ENCODE data around the gene HES3. TPM values are rescaled to one million over a fixed set of nuclear protein-coding genes. Genes with fewer than 3 reads are reported as not detected.

Gene HES3
- polyA plus RNA-seq, 1 experiment: not detected

- ChIA-PET CTCF (interaction anchor here (0.8 to 1.5 kb wide), 5 partner anchors 12 to 165 kb away, joined by 3 to 4 read pairs (median 3); partner anchors contain the start of gene GPR153), POLR2A (no interaction called here)
- DNase-seq (ENCODE audit: low read depth): no peak
- H3K4me3 ChIP-seq (ENCODE audit: low read depth, low read length): no peak overlapping the region
- H3K27me3 ChIP-seq (ENCODE audit: control insufficient read depth, insufficient read depth, low read length): no peaks in the 10 kb centered on the region
- TF ChIP-seq, protein P1, sequence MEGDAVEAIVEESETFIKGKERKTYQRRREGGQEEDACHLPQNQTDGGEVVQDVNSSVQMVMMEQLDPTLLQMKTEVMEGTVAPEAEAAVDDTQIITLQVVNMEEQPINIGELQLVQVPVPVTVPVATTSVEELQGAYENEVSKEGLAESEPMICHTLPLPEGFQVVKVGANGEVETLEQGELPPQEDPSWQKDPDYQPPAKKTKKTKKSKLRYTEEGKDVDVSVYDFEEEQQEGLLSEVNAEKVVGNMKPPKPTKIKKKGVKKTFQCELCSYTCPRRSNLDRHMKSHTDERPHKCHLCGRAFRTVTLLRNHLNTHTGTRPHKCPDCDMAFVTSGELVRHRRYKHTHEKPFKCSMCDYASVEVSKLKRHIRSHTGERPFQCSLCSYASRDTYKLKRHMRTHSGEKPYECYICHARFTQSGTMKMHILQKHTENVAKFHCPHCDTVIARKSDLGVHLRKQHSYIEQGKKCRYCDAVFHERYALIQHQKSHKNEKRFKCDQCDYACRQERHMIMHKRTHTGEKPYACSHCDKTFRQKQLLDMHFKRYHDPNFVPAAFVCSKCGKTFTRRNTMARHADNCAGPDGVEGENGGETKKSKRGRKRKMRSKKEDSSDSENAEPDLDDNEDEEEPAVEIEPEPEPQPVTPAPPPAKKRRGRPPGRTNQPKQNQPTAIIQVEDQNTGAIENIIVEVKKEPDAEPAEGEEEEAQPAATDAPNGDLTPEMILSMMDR (IDR thresholded peaks at IDR 0.05; ENCODE audit: insufficient read depth, low read depth, low read length): peak; percentile 30
- no peaks in the 10 kb centered on the region for H3K36me3 ChIP-seq (ENCODE audit: control insufficient read depth, insufficient read depth, low read length)
Observed at GRCh38 chr1:6272868-6273267, 28.9 kb downstream of the HES3 start.

GRCh38 chr1:6273380-6273891 is 29.5 kb downstream of the HES3 start:
- POLR2A ChIA-PET: no interaction called here
- Histone ChIP-seq H3K36me3 (ENCODE audit: control insufficient read depth, insufficient read depth, low read length) (no peaks in the 10 kb centered on the region), H3K27me3 (ENCODE audit: control insufficient read depth, insufficient read depth, low read length) (no peaks in the 10 kb centered on the region), H3K4me3 (ENCODE audit: low read depth, low read length) (no peak overlapping the region)
- TF ChIP-seq, protein P1 (IDR thresholded peaks at IDR 0.05; ENCODE audit: insufficient read depth, low read depth, low read length): no peak
- CTCF ChIA-PET: interaction anchor here (0.8 to 1.5 kb wide), 5 partner anchors 13 to 165 kb away, joined by 3 to 4 read pairs (median 3); partner anchors contain the start of gene GPR153
- DNase-seq (ENCODE audit: low read depth): peak; percentile 25

GRCh38 chr1:6274102-6274501 is 30.1 kb downstream of the HES3 start:
- Histone ChIP-seq H3K4me3 (ENCODE audit: low read depth, low read length) (no peak overlapping the region), H3K27me3 (ENCODE audit: control insufficient read depth, insufficient read depth, low read length) (no peaks in the 10 kb centered on the region), H3K36me3 (ENCODE audit: control insufficient read depth, insufficient read depth, low read length) (no peaks in the 10 kb centered on the region)
- ChIA-PET POLR2A (no interaction called here), CTCF (no interaction called here)
- TF ChIP-seq, protein P1 (IDR thresholded peaks at IDR 0.05; ENCODE audit: insufficient read depth, low read depth, low read length): no peak
- DNase-seq (ENCODE audit: low read depth): no peak

DNA sequence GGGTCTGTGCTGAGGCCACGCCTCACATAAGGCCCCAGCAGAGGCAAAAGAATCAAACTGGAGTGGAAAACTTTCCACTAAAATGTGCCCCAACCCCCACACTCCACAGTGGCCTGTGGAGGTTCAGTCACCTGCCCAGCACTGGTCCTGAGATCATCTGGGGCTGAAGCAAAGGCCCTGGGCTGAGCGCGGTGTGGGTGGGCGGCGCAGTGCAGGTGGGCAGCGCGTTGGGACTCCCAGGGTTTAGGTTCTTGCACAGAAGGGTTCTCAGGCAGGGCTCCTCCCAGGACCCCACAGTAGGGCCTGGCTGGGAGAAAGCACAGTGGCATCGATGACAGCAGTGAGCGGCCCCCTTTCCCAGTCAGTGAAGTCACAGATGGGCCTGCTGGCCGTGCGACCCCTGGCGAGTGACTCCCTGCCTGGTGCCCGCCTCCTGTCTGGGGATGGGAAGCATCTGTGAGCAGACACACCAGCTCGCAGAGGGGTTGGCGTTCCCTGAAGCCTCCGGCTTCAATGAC is 30.7 kb downstream of the HES3 start:
- no peaks in the 10 kb centered on the region for H3K36me3 ChIP-seq (ENCODE audit: control insufficient read depth, insufficient read depth, low read length)
- H3K27me3 ChIP-seq (ENCODE audit: control insufficient read depth, insufficient read depth, low read length): no peaks in the 10 kb centered on the region
- no peak overlapping the region for H3K4me3 ChIP-seq (ENCODE audit: low read depth, low read length)
- CTCF ChIA-PET: interaction anchor here (0.8 to 1.7 kb wide), 2 partner anchors 28 to 69 kb away, joined by 3 to 5 read pairs; no protein-coding TSS in a partner anchor
- TF ChIP-seq, protein P1 (IDR thresholded peaks at IDR 0.05; ENCODE audit: insufficient read depth, low read depth, low read length): no peak
- DNase-seq (ENCODE audit: low read depth): no peak
- POLR2A ChIA-PET: no interaction called here

DNA sequence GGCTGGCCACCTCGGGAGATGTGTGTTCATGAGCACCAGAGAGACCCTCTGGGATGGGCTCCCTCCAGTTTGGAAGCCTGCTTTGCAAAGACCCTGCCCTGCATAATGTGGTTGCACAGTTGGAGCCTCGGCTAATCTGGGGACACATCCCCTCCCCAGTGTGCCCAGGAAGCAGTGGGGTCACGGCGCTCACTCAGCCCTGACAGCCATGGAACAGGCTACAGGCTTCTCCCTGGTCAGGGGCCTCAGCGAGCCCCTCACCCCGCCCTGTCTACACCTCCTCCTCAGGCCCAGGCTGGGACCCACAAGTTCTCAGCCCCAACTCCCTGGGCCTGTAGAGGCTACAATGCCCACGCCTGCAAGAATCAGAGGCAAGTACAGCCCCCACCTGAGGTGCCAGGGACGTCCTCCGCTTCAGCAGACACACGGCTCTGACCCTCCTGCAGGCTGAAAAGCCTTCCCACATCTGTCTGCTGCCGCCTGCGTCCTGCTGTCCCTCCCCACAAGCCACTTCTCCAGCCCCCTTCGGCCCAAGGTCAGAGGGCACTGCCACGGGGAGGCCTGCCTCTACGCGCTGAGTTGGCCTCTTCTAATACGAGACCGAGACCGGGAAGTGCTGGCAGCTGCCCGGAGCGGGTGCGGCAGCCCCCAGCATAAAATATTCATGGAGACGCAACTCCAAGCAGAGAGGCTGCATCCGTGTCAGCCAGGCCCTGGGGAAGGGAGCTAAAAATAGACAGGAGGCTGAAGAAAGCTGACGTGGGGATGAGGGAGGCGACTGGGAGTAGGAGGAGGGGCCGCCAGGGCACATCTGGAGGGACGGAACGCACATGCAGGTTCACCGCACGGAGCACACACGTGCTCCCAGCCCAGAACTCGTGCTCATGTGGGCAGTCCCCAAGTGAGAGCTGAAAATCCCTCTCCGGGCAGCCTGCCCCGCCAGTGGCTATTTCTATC is 32.1 kb downstream of the HES3 start:
- TF ChIP-seq, protein P1 (IDR thresholded peaks at IDR 0.05; ENCODE audit: insufficient read depth, low read depth, low read length): no peak
- CTCF ChIA-PET: interaction anchor here (0.6 to 1.7 kb wide), 4 partner anchors 16 to 68 kb away, joined by 3 to 5 read pairs (median 4); no protein-coding TSS in a partner anchor
- POLR2A ChIA-PET: interaction anchor here (0.5 to 0.6 kb wide), 3 partner anchors 33 to 149 kb away, joined by 3 to 8 read pairs (median 3); no protein-coding TSS in a partner anchor
- Histone ChIP-seq H3K36me3 (ENCODE audit: control insufficient read depth, insufficient read depth, low read length) (no peaks in the 10 kb centered on the region), H3K27me3 (ENCODE audit: control insufficient read depth, insufficient read depth, low read length) (no peaks in the 10 kb centered on the region), H3K4me3 (ENCODE audit: low read depth, low read length) (peak overlapping the region; percentile 22)
- DNase-seq (ENCODE audit: low read depth): peak; percentile 68
